HG03354 (cell line): ENCODE data around the gene MTIF2.
"Not testable (repeated sequence)": the region's sequence is repeated elsewhere in the genome, so short reads cannot be mapped to it uniquely, and the experiment has no call there.

Experiments used
- ATAC-seq: cut with Tn5 transposase; IDR thresholded peaks from one replicate; pipeline ENCODE4 v1.9.1; 2021; ENCODE audit warnings: mild to moderate bottlenecking; ENCODE audit not compliant: unreplicated experiment, poor library complexity, severe bottlenecking

MTIF2 gene

GRCh38 chr2:55223958-55224760 is 44.9 kb downstream of the MTIF2 start:
- no peak for ATAC-seq

GRCh38 chr2:55213822-55214221 is 55.2 kb downstream of the MTIF2 start:
- no peak for ATAC-seq

DNA sequence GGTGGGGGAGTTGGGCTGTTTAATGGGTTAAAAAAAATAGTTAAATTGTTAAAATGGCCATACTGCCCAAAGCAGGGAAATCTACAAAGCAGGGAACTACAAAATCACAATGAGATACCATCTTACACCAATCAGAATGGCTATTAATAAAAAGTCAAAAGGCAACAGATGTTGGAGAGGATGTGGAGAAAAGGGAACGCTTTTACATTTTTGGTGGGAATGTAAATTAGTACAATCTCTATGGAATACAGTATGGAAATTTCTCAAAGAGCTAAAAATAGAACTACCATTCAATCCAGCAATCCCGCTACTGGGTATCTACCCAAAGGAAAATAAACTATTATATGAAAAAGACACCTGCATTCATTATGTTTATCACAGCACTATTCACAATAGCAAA is 64.1 kb downstream of the MTIF2 start:
- no peak for ATAC-seq

DNA sequence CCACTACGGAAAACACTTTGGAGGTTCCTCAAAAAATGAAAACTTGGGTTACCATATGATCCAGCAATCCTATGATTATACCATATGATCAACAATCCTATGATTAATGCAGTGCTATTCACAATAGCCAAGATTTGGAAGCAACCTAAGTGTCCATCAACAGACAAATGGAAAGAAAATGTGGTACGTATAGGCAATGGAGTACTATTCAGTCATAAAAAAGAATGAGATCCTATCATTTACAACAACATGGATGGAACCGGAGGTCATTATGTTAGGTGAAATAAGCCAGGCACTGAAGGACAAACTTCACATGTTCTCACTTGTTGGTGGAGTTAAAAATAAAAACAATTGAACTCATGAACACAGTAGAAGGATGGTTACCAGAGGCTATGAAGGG is 64.5 kb downstream of the MTIF2 start:
- no peak for ATAC-seq

DNA sequence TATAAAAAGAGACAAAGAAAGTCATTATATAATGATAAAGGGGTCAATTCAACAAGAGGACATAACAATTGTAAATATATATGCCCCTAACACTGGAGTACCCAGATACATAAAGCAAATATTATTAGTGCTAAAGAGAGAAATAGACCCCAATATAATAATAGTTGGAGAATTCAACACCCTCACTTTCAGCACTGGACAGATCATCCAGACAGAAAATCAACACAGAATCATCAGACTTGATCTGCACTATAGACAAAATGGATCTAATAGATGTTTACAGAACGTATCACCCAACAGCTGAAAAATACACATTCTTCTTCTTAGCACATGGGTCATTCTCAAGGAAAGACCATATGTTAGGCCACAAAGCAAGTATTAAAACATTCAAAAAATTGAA is 68.6 kb downstream of the MTIF2 start:
- ATAC-seq, result no peak

GRCh38 chr2:55196526-55196925 is 72.5 kb downstream of the MTIF2 start:
- no peak for ATAC-seq

GRCh38 chr2:55191888-55192287 is 77.1 kb downstream of the MTIF2 start:
- not testable (repeated sequence) for ATAC-seq

GRCh38 chr2:55186837-55187236 is 82.2 kb downstream of the MTIF2 start:
- not testable (repeated sequence) for ATAC-seq
